ENCODE measurements around the gene PMP22.

PMP22 gene

DNA sequence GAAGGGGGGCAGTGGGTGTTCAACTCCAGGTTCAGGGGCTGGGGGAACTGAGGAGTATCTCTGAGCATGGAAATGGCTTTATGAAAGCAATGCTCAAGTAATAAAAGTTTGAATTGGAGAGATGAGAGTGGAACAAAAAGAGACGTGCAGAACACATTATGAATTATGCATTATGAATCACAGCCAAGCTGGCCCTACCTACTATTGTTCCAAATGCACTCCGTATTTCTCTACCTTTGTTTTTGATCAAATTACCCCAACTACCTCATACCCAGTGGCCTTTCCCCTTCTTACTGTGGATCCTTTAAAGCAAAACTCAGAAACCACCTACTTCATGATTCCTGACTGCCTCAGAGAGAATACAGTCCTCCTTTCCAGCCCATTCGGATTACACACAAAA, 38.1 kb upstream of the PMP22 start:
- no peak for DNase-seq (ENCODE audit: low read depth)
- no peak overlapping the region for H3K4me3 ChIP-seq (ENCODE audit: low read length)
- TF ChIP-seq, protein P1, sequence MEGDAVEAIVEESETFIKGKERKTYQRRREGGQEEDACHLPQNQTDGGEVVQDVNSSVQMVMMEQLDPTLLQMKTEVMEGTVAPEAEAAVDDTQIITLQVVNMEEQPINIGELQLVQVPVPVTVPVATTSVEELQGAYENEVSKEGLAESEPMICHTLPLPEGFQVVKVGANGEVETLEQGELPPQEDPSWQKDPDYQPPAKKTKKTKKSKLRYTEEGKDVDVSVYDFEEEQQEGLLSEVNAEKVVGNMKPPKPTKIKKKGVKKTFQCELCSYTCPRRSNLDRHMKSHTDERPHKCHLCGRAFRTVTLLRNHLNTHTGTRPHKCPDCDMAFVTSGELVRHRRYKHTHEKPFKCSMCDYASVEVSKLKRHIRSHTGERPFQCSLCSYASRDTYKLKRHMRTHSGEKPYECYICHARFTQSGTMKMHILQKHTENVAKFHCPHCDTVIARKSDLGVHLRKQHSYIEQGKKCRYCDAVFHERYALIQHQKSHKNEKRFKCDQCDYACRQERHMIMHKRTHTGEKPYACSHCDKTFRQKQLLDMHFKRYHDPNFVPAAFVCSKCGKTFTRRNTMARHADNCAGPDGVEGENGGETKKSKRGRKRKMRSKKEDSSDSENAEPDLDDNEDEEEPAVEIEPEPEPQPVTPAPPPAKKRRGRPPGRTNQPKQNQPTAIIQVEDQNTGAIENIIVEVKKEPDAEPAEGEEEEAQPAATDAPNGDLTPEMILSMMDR (conservative IDR thresholded peaks at IDR 0.05; ENCODE audit: low read depth, low read length): no peak

DNA sequence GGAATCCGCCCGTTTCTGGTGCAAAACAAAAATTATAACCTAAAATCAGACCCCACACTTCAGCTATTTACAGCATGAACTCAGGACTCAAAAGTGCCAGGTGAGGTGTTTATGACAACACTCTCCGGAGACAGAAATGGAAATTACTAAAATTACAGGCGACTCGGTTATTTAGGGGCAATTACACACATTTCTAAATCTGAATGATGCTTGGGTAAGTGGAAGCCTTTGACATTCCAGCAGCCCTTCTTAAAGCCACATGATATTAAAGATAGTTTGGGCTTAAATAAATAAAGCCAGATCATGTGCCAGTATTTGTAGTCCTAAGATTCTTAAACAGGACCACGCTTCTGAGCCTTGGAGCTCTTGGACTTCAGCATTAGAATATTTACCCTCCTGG, 36.7 kb upstream of the PMP22 start:
- DNase-seq (ENCODE audit: low read depth): no peak
- no peak overlapping the region for H3K4me3 ChIP-seq (ENCODE audit: low read length)
- TF ChIP-seq, protein P1 (conservative IDR thresholded peaks at IDR 0.05; ENCODE audit: low read depth, low read length): no peak

DNA sequence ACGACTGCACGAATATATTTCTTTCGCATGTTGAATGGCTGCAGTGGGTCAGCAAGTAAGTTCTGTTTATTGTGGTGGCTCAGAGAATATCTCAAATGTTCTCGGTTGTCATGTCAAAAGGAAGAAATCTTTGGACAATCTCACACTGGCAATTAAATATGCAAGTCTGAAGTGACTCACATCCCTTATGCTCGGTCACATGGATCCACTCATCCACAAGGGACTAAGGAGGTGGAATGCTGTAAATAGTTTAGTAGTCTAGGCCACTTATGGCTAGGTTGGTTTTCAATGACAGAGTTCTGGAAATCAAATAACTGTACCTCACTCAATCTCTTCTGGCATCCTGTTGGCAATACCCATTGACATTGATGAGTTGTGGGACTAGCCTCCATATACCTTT, 33.0 kb upstream of the PMP22 start:
- TF ChIP-seq, protein P1 (conservative IDR thresholded peaks at IDR 0.05; ENCODE audit: low read depth, low read length): no peak
- H3K4me3 ChIP-seq (ENCODE audit: low read length): no peak overlapping the region
- peak; percentile 69 for DNase-seq (ENCODE audit: low read depth)

DNA sequence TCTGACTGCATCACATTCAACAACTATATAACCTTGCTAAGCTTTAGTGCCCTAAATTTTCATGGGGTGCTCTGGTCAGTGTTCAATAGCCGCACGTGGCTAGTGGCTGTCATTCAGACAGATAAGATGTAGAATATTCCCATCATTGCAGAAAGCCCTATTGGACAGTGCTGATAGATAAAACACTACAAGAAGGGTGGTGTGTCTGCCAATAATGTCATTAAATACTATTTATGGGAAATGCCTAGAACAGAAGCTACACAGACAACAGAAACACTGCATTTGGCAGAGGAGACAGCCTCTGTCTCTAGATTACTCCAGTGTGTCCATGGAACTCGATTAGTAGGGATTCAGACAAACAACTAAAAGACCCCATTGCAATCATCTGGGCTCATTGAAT, 28.4 kb upstream of the PMP22 start:
- no peak for DNase-seq (ENCODE audit: low read depth)
- TF ChIP-seq, protein P1 (conservative IDR thresholded peaks at IDR 0.05; ENCODE audit: low read depth, low read length): no peak
- no peak overlapping the region for H3K4me3 ChIP-seq (ENCODE audit: low read length)

DNA sequence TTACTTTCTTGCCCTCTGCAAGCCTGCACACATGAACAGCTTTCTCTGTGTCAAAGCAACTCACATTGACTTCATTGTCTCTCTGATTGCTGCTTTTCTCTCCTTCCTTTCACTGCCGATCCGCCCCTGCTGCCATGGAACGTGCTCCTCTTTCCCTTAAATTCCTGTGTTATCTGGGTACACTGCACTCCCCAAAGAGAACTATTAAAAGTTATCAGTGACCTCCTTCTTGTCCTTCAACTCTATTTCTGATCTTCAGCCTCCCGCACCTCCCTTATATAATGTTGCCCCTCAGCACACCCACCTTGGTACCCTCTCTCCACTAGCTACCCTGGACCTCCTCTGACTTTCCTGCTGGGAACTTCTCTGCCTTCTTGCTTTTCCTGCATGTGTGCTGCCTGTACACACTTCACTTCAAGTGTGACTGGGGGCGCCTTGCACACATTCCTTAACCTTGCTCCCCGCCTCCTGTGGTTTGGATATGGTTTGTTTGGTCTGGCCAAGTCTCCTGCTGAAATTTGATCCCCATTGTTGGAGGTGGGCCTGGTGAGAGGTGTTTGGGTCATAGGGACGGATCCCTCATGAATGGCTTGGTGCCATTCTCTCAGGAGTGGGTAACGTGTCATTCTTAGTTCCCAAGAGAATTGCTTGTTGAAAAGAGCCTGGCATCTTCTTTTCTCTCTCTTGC, 26.7 kb upstream of the PMP22 start:
- no peak for DNase-seq (ENCODE audit: low read depth)
- TF ChIP-seq, protein P1 (conservative IDR thresholded peaks at IDR 0.05; ENCODE audit: low read depth, low read length): no peak
- no peak overlapping the region for H3K4me3 ChIP-seq (ENCODE audit: low read length)

DNA sequence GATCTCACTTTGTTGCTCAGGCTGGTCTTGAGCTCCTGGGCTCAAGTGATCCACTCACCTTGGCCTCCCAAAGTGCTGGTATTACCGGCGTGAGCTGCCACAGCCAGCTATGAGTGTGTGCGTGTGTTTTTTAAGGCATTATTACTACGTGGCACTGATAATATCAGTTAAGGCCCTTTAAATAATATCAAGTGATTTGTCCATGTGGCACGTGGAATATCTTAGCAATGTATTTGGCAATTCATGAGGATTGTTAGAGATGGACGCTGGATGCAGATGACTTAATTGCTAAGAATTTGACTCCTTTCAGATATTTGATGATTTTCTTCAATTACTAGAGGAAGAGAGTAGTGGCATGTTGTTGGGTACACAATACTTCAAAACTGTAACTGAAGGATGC, 25.5 kb upstream of the PMP22 start:
- TF ChIP-seq, protein P1 (conservative IDR thresholded peaks at IDR 0.05; ENCODE audit: low read depth, low read length): no peak
- no peak for DNase-seq (ENCODE audit: low read depth)

More for the DNA sequence above, 25.5 kb upstream of the PMP22 start:
- no peak overlapping the region for H3K4me3 ChIP-seq (ENCODE audit: low read length)

All from retinal pigment epithelial cell (primary cell).